IMR-90 (cell line): ENCODE measurements around the gene MFAP2. TPM values are rescaled to one million over a fixed set of nuclear protein-coding genes. Genes with fewer than 3 reads are reported as not detected.

ENCODE experiments used
- ATAC-seq: fragments of 200-7000 bp; cut with Tn5 transposase; 2 replicates; pipeline ENCODE4 v1.9.1; 2020; ENCODE audit warnings: low read depth, mild to moderate bottlenecking, moderate library complexity
- BruUV-seq: library from RNA; stranded (reverse); fragments of 400-500 nt; replicated peaks from 2 replicates; lab custom pipeline; 2021; lab: Mats Ljungman, UMichigan
- CTCF ChIA-PET: fragments of 300-600 bp; formaldehyde crosslinking; extraction: SDS; loops from one replicate; lab custom pipeline; 2021; ENCODE audit warnings: antibody characterized with exemption; lab: Yijun Ruan, JAX
- POLR2A ChIA-PET: fragments of 300-600 bp; sonication (Branson Sonifier 250); formaldehyde crosslinking; loops from one replicate; lab custom pipeline; 2022; ENCODE audit warnings: antibody characterized with exemption; ENCODE audit not compliant: unreplicated experiment; lab: Charles Lee
- DNase-seq: peaks from one replicate; pipeline ENCODE4 v3.0.0; 2013
- H2AFZ ChIP-seq: replicated peaks from 2 replicates; pipeline ENCODE3; 2013; ENCODE audit warnings: low read length, mild to moderate bottlenecking; ENCODE audit not compliant: poor library complexity
- H2AK5ac ChIP-seq: 2 replicates; pipeline ENCODE4 v1.6.1; 2013; ENCODE audit warnings: low read depth, low read length, inconsistent platforms
- H2AK9ac ChIP-seq: replicated peaks from 2 replicates; pipeline ENCODE3; 2013; ENCODE audit warnings: mild to moderate bottlenecking, low read depth, low read length, moderate library complexity; ENCODE audit not compliant: poor library complexity
- H2BK120ac ChIP-seq: 2 replicates; pipeline ENCODE4 v1.6.1; 2013; ENCODE audit warnings: low read depth, low read length, inconsistent platforms
- H2BK15ac ChIP-seq: 3 replicates; pipeline ENCODE4 v1.6.1; 2013; ENCODE audit warnings: low read depth, low read length, inconsistent platforms
- H2BK20ac ChIP-seq: 2 replicates; pipeline ENCODE4 v1.6.1; 2013; ENCODE audit warnings: low read depth, mild to moderate bottlenecking, inconsistent platforms, low read length, moderate library complexity
- H2BK5ac ChIP-seq: 2 replicates; pipeline ENCODE4 v1.6.1; 2013; ENCODE audit warnings: mild to moderate bottlenecking, low read depth, low read length, inconsistent platforms; ENCODE audit not compliant: poor library complexity, severe bottlenecking
- H3K14ac ChIP-seq: replicated peaks from 2 replicates; pipeline ENCODE4 v1.6.1; 2013; ENCODE audit warnings: low read depth, low read length, inconsistent platforms
- H3K18ac ChIP-seq: 2 replicates; pipeline ENCODE4 v1.6.1; 2013; ENCODE audit warnings: low read depth, low read length, control low read depth
- H3K23ac ChIP-seq: 2 replicates; pipeline ENCODE4 v1.6.1; 2013; ENCODE audit warnings: low read depth, low read length, inconsistent platforms
- H3K27ac ChIP-seq: 2 replicates; pipeline ENCODE4 v1.5.1; 2013; ENCODE audit warnings: mild to moderate bottlenecking, control low read depth, low read length; ENCODE audit not compliant: insufficient read depth
- H3K27me3 ChIP-seq: 2 replicates; pipeline ENCODE4 v1.6.1; 2013; ENCODE audit warnings: low read length; ENCODE audit not compliant: control insufficient read depth, insufficient read depth
- H3K36me3 ChIP-seq: 2 replicates; pipeline ENCODE4 v1.6.1; 2013; ENCODE audit warnings: low read length, mixed read lengths; ENCODE audit not compliant: control insufficient read depth, insufficient read depth
- H3K4ac ChIP-seq: 2 replicates; pipeline ENCODE4 v1.6.1; 2013; ENCODE audit warnings: low read depth, low read length, inconsistent platforms
- H3K4me1 ChIP-seq: 2 replicates; pipeline ENCODE4 v1.6.1; 2013; ENCODE audit warnings: low read length, mixed read lengths; ENCODE audit not compliant: control insufficient read depth, insufficient read depth
- H3K4me2 ChIP-seq: 2 replicates; pipeline ENCODE4 v1.6.1; 2013; ENCODE audit warnings: low read depth, mild to moderate bottlenecking, control low read depth, low read length, moderate library complexity
- H3K4me3 ChIP-seq: 2 replicates; pipeline ENCODE4 v1.5.1; 2013; ENCODE audit warnings: low read depth, mild to moderate bottlenecking, control low read depth, low read length, moderate library complexity; ENCODE audit not compliant: insufficient read depth
- H3K56ac ChIP-seq: 2 replicates; pipeline ENCODE4 v1.6.1; 2013; ENCODE audit warnings: low read length, inconsistent platforms; ENCODE audit not compliant: insufficient read depth; ENCODE audit errors: extremely low read depth
- H3K79me1 ChIP-seq, 2 experiments: 2 replicates each; pipeline ENCODE4 v1.6.1; 2013; ENCODE audit warnings: low read length in 2 of 2, inconsistent platforms in 1 of 2, low read depth in 1 of 2
- H3K9ac ChIP-seq: 2 replicates; pipeline ENCODE4 v1.6.1; 2013; ENCODE audit warnings: low read depth, low read length, control low read depth
- H3K9me1 ChIP-seq: 2 replicates; pipeline ENCODE4 v1.6.1; 2013; ENCODE audit warnings: low read length, inconsistent platforms; ENCODE audit not compliant: insufficient read depth
- H3K9me3 ChIP-seq: 2 replicates; pipeline ENCODE4 v1.6.1; 2013; ENCODE audit warnings: low read length; ENCODE audit not compliant: control insufficient read depth, insufficient read depth
- H4K20me1 ChIP-seq: 2 replicates; pipeline ENCODE4 v1.6.1; 2013; ENCODE audit warnings: low read length, inconsistent platforms; ENCODE audit not compliant: insufficient read depth
- H4K5ac ChIP-seq: 2 replicates; pipeline ENCODE4 v1.6.1; 2013; ENCODE audit warnings: mild to moderate bottlenecking, low read depth, low read length, control low read depth
- H4K8ac ChIP-seq, 2 experiments: 2 replicates each; pipeline ENCODE4 v1.6.1; 2013; ENCODE audit warnings: low read depth in 2 of 2, low read length in 2 of 2, control low read depth in 1 of 2, inconsistent platforms in 1 of 2
- H4K91ac ChIP-seq: 2 replicates; pipeline ENCODE4 v1.6.1; 2013; ENCODE audit warnings: low read depth, low read length, inconsistent platforms; ENCODE audit not compliant: insufficient read depth
- CHD1 ChIP-seq: IDR thresholded peaks from 2 replicates; pipeline ENCODE4 v1.6.1; 2012; ENCODE audit warnings: low read depth, low read length, improper control_type of control experiment
- FOS ChIP-seq: fragments of 150-350 bp; IDR thresholded peaks from 2 replicates; pipeline ENCODE4 v1.6.1; 2016; ENCODE audit warnings: low read depth, low read length
- WGBS, 2 experiments: methylation state at CpG; one replicate each; pipeline versions ENCODE4 v1.1.5 to v1.1.7; 2013; ENCODE audit warnings: missing lambda C conversion rate in 2 of 2; ENCODE audit not compliant: insufficient read length in 1 of 2; ENCODE audit errors: extremely low coverage in 2 of 2; 5-methylcytosine and 5-hydroxymethylcytosine counted together
- dilution Hi-C: fragments of 300-500 bp; cut with HindIII; formaldehyde crosslinking; loops from one replicate; pipeline ENCODE4 v1.14.3; 2018; ENCODE audit warnings: low sequenced_read_pairs; ENCODE audit not compliant: unreplicated experiment
- in situ Hi-C: fragments of 300-500 bp; cut with MboI; formaldehyde crosslinking; loops from 3 replicates; pipeline ENCODE4 v1.14.3; 2019; ENCODE audit warnings: low sequenced_read_pairs, inconsistent platforms, mixed read lengths
- intact Hi-C: fragments of 100-400 bp; cut with micrococcal nuclease; formaldehyde crosslinking; loops from 2 replicates; pipeline ENCODE4 v1.10.0; 2022
- polyA plus RNA-seq, 3 experiments: library from polyadenylated mRNA; depleted of rRNA; stranded (reverse); fragments of >200 nt; gene quantifications; 2 replicates each; pipeline ENCODE4 v1.2.3, GENCODE V29; 2012; ENCODE audit warnings: low replicate concordance in 1 of 3
- total RNA-seq: library from RNA; depleted of rRNA; stranded (reverse); fragments of >200 nt; gene quantifications from 2 replicates; pipeline ENCODE4 v1.2.3, GENCODE V29; 2012

MFAP2 gene
- total and polyA plus RNA-seq, 2 of the 4 experiments (the other 2 are of a cell fraction): 3.9 to 13.9 TPM

GRCh38 chr1:17011092-17011438, 30.6 kb upstream of the MFAP2 start:
- no peak overlapping the region for H2BK20ac ChIP-seq
- no peaks in the 10 kb centered on the region for H3K9me3 ChIP-seq
- CTCF ChIA-PET: no interaction called here
- no peaks in the 10 kb centered on the region for H3K36me3 ChIP-seq
- no peak overlapping the region for H4K5ac ChIP-seq
- H4K8ac ChIP-seq: no peak overlapping the region
- in situ Hi-C loops (no loop called here), dilution Hi-C loops (no loop called here), intact Hi-C loops (no loop called here)
- H2AK9ac ChIP-seq: peak overlapping the region; percentile 85
- H3K18ac ChIP-seq: no peak overlapping the region
- no peak overlapping the region for H2BK15ac ChIP-seq
- H3K4me2 ChIP-seq: peak overlapping the region; percentile 87
- TF ChIP-seq CHD1 (no peak), FOS (no peak)
- BruUV-seq: no TSS peak
- no peak overlapping the region for H2BK5ac ChIP-seq
- peak overlapping the region; percentile 26; the same call in 1 of the 2 replicates for H3K9ac ChIP-seq
- H3K4ac ChIP-seq: peak overlapping the region; percentile 56; the same call in 1 of the 2 replicates
- H3K4me3 ChIP-seq: peak overlapping the region; percentile 91
- no CpG with 5 or more reads among the region's 15 CpGs for whole genome bisulfite sequencing, 2 experiments
- DNase-seq: no peak
- peak overlapping the region; percentile 99 for H2AFZ ChIP-seq
- peak overlapping the region; percentile 91 for H3K23ac ChIP-seq
- H3K9me1 ChIP-seq: peaks cover 3% of the 10 kb centered on the region; the same call in 1 of the 2 replicates
- peaks cover 8% of the 10 kb centered on the region for H3K4me1 ChIP-seq
- no peak overlapping the region; the same call in 1 of the 2 replicates for H3K27ac ChIP-seq
- no peaks in the 10 kb centered on the region for H3K27me3 ChIP-seq
- no peak for ATAC-seq
- H3K79me1 ChIP-seq: peaks cover 7 to 14% of the 10 kb centered on the region in 2 experiments; a peak in 3 of 4 replicates
- no peak overlapping the region; the same call in none of the 2 replicates for H3K14ac ChIP-seq
- H4K20me1 ChIP-seq: peaks cover 13% of the 10 kb centered on the region; the same call in 1 of the 2 replicates
- no peak overlapping the region for H2BK120ac ChIP-seq
- H3K56ac ChIP-seq: no peak overlapping the region
- no peak overlapping the region for H4K91ac ChIP-seq
- peak overlapping the region; percentile 57 for H2AK5ac ChIP-seq
- POLR2A ChIA-PET: no interaction called here
